Activated T-helper 1 cell treated with anti-CD3 and anti-CD28 coated beads, Interleukin-2, amount 50 U/mL, for 16 hours (primary cell): ENCODE results near the gene ROBO1.

ENCODE experiments used
- DNase-seq, 2 donors: peaks; one replicate each; pipeline ENCODE4 v3.0.0-alpha.2; 2020; ENCODE audit warnings: low read depth in 1 of 2, low spot score in 1 of 2

ROBO1 gene

DNA sequence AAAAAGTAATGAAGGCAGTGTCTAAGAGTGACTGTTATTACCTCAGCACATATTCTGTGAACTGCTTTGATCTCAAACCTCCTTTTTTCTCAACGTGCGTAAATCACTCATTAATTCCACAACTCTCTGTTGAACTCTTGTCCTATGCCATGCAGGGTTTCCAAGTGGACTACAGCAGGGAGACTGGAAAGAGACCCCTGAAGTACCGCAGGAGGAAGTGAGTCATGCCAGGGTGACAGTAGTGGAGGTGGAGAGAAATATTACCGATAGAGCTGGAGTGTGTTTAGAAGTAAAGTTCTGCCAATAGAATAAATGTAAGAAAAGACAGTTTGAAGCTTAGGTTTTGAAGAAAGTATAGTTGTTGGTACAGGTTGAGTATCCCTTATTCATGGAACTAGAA, 908.9 kb downstream of the ROBO1 start:
- DNase-seq: no peak

DNA sequence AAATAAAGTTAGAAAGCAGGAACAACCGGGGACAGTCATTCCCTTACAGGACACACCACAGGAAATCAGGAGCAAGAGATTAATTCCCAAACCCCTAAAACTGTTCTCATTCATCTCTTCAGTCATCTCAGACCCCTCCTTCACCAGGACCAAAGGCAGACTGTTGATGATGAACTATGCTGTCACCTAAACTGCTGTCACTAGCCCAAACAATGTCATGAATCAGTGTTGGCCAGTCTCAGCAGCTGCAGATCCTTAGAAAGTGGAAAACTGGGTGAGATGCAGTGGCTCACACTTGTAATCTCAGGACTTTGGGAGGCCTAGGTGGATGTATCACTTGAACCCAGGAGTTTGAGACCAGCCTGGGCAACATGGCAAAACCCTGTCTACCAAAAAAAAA, 909.6 kb downstream of the ROBO1 start:
- no peak for DNase-seq

DNA sequence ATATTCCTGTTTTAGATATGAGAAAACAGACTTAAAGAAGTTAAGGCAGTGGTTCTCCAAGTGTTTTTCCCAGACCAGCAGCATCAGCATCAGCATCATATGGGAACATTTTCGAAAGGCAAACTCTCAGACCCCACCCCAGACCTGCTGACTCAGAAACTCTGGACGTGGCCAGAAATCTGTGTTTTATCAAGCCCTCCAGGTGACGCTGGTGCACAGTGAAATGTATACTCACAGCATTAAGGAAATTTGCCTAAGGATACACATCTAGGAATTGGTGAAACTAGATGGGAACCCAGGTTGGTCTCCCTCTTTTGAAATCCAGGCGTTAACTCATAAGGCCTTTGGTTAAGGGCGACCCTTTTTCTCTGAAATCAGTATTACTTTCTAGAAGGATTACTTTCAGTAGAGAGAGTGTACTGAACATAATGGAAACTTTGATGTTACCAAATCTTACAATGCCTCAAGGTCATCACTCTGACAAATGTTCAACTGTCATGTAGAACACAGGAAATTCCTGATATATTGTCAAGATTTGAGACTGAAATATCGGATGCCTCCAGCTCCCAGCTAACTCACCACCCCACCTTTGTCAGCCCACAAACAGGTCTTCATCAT, 910.2 kb downstream of the ROBO1 start:
- no peak for DNase-seq

DNA sequence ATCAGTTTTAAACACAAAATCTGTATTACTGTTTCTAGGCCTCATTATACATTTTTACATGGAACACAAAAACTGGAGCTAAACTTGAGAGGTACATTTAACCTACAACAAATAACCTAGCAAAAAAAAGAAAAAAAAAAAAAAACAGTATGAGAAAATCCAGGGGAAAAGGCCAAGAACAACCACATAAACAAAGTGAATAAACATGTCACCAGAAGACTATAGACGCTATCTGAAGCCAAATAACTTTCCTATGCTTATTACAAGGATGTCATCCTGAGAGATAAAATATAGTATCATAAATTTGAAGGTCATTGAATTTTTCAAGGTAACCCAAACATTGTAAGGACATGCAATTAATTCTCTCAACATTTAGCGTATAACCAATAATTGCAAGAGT, 911.6 kb downstream of the ROBO1 start:
- DNase-seq: no peak

DNA sequence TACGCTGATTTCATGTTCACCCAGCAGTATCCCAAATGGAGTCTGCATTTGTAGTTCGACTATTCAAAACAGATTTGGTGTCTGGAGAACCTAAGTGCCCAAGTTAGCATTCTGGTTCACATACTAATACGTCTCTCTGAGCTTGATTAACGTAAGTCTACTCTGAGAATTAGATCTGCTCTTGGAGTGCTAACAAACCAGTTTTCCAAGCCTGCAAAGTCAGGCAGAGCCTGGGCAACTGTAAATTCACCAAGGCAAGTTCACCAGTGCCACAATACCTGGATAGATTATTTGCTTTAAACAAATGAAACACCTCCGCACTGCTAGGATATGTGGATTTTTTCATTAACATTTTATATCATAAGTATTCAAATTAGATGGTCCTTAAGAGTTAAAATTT, 912.6 kb downstream of the ROBO1 start:
- DNase-seq: no peak

DNA sequence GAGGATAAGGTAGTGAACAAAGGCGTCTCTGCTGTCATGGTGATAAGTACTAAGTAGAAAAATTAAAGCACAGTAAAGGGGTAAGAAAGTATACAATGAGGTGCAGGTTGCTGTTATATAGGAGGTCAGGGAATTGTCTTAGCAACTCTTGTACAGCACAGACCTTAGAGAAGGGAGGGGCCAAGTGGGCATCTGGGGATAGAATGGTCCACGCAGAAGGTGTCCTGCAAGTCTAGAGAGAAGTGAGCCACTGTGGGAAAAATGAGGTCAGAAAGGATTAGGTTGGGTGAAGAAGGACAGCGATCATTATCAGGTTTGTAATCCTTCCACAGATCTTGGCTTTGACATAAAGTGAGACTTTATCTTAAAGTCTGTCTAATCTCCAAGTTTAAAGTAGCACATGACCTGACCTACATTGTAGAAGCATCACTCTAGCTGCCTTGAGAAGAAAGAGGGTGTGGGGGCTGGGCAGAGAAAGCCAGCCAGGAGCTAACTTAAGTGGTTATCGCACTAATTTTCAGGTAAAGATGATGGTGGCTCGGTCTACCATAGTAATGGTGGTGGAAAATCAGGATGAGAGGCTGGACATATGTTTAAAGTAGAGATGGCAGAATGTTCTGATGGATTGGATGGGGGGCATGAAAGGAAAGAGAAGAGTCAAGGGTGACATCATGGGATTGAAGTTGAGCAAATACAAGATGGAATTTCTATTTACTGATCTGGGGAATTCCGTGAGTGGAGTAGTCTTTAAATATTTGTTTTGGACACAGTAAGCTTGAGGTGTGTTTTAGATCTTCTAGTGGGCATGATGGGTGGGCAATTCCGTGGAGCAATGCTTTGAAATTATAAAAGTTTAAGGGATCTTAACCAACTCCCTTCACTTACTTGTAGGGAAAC, 919.2 kb downstream of the ROBO1 start:
- DNase-seq: no peak

DNA sequence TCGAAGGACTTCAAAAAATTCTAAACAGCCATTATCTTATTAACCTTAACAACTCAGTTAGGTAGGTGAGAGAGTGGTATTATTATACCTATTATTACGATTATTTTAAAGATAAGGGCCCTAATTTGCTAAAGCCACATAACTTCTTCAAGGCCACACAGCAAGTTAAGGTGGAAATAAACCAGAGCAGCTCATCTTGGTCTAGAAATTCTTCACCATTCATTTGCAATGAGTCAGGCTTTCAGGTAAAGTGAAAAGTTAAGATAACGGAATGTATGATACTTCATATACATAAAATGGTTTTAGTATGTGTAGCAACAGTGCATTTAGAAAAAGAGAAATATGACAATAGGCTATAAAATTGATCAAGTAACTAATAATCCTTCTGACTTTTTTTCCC, 920.2 kb downstream of the ROBO1 start:
- no peak for DNase-seq

DNA sequence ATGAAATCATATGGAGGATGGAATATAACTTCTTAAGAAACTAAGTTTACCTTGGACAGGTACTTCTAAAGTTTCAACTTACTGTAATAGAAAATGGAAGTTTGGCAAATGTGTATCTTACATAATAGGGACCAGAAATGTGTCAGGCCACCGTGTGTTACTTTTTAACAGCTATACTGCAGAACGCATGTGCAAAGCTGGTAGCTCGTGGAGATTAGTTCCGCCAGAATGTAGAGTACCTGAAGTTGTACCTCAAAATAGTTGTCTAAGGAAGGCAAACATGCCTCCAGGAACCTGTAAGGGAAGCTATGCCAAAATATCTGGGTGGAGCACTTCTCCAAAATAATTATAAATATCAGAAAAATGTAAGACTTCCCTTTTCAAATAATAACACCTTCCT, 920.6 kb downstream of the ROBO1 start:
- no peak for DNase-seq

DNA sequence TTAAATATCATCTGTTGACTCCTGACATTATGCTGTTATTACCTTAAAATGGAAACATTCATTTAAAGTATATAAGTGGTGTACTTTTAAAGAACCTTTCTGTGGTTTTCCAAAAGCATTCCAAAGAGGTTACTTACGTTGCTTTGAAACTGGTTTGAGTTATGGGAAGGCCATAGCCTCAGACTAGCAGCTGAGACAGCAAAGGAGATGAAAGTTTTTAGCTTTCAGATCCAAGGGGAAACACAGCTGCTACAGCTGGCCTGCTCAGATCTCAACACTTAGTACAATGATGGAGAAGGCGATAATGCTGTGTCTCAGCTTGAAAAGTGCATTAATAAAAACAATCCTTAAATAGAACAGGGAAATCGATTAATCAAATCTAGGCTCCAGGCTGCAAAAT, 921.1 kb downstream of the ROBO1 start:
- no peak for DNase-seq

DNA sequence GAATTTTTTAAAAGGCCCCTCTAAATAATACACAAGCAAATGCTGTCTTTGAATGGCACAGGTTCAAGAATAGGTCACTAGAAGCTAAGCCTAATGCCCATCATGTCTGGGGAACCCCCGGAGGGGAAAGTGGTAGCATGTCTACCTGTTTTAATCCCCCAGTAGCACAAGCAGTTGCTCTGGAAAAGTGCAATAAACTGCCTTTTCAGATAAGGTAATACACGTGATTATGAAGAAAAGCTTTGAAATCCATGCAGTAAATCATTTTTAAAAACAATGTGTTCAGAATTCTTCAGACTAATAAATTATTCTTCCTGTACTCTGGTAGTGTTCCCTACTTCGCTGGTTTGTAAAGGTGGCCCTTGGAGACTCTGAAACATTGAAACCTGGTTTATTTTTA, 922.2 kb downstream of the ROBO1 start:
- no peak for DNase-seq

DNA sequence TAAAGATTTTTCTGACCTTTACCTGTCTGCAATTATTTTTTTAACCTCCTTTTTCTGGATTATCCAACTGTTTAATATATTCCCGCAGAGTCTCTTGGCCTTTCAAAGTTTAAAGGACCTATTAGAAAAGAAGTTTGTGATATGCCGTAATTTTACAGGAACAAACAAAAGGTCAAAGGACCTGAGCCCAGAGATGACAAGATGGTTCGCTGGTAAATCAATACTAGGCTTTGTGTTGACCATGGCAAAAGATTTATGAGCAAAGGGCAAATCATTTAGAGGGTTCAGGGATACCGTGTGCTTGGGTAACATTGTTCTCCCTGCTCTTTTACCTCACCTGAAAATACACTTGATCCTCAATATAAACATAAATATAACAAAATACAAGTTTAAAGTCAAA, 923.5 kb downstream of the ROBO1 start:
- DNase-seq: no peak

DNA sequence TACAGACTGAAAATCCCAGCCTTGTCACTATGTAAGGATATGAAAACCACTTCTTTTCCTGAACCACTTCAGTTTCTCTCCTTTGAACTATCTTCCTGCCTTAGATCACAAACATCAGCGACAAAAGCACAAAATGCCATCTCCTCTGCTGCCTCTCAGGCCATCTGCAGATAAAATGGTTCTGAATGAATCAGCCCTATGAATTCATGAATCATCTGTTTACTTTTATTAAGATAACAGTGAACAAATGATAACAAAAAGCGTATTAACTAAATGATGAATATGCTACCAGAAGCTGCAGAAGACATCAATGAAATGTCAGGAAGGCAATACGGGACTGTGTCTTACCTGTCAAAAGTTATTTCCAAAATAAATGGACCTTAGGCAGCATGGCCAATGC, 928.1 kb downstream of the ROBO1 start:
- DNase-seq: no peak

DNA sequence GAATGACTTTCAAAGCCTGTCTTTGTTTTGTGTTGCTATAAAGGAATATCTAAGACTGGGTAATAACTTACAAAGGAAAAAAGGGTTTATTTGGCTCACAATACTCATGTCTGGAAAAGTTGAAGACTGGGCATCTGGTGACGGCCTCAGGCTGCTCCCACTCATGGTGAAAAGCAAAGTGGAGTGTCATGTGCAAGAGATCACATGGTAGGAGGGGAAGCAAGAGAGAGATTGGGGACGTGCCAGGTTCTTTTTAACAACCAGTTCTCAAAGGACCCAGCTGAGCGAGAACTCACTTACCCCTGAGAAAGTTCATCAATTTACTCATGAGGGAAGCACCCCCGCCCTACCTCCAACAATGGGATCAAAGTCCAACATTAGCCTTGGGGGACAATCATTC, 929.4 kb downstream of the ROBO1 start:
- no peak for DNase-seq

DNA sequence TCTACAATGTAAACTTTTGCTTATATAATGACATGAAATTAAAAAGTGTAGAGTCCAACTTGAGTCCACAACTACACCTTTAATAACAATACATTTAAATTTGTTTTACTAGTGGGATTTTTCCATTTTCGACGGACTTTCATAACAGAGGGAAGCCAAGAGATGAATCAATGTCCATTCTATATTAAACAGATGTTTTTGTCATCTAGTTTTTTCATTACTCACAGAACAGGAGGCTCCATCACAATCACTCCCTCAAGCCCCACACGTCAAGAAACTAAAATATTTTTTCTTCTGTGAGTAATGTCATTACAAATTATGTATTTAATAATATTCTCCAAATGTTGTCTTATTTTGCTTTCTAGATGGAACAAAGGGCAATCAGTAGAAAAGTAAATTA, 932.9 kb downstream of the ROBO1 start:
- DNase-seq: no peak

DNA sequence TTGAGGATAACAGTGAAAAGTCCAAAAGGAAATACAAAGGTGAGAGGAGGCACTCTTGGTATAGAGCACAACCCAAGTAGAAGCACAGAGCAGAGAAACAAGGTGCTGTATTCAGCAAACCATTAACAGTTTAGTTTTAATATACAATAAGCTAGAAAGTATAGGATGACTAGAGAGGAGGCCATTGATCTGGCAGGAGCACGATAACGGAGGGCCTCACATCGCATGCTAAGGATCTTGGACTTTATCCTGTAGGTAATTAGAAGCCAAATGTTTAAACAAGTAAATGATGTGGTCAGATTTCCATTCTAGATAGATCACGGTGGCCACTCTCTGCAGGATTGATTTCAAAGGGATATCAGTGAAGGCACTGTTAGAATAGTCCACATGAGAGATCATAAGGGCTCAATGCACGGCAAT, 935.0 kb downstream of the ROBO1 start:
- no peak for DNase-seq

DNA sequence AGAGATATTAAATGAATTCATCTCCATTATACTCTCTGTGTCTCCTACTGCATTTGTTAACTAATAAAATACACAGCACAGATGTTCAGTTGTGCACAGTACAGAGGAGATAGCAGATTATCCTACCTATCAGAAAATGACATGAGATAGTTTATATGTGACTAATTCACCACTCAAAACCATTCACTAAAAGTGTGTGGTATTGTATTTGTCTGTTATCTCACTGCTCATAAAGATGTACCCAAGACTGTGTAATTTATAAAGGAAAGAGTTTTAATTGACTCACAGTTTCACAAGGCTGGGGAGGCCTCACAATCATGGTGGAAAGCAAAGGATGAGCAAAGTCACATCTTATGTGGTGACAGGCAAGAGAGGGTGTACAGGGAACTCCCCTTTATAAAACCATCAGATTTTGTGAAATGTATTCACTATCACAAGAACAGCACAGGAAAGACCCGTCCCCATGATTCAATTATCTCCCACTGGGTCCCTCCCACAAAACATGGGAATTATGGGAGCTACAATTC, 936.3 kb downstream of the ROBO1 start:
- DNase-seq: no peak

DNA sequence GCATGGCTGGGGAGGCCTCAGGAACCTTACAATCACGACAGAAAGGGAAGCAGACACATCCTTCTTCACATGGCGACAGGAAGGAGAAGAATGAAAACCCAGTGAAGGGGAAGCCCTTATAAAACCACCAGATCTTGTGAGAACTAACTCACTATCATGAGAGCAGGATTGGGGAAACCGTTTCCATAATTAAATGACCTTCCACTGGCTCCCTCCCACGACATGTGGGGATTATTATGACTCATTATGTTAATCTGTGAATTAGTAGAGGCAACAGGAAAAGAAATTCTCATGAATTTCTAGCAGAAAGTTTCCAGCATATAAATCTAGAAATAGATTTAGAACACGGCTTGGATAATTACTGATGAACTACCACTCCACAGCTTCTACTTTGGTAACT, 937.3 kb downstream of the ROBO1 start:
- DNase-seq: no peak

DNA sequence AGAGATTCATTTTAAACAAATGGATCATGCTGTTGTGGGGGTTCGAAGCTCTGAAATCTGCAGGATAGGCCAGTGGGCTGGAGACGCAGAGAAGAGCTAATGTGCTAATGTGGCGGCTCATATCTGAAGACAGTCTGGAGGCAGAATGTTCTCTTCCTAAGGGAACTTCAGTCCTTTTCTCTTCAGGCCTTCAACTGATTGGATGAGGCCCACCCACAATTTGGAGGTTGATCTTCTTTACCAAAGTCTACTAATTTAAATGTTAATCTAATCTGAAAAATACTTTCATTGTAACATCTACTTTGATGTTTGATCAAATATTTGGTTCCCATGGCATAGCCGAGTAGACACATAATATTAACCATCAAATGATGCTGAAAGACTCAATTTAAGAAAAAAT, 940.2 kb downstream of the ROBO1 start:
- DNase-seq: no peak

DNA sequence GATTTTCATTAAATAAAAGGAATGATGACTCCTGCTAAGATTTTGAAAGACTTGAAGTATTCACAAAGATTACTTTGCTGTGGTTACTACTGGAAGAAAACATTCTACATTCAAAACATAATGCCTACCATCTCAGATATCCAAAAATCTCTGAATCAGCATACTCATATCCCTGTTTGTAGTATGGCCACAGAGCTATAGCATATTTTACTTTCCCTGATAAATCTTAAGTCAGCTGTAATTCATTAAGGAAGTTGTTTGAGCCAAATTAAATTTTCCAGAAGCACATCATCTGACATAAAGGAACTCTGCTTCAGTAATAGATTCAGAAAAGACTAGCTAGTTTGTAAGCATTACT, 942.0 kb downstream of the ROBO1 start:
- no peak for DNase-seq

DNA sequence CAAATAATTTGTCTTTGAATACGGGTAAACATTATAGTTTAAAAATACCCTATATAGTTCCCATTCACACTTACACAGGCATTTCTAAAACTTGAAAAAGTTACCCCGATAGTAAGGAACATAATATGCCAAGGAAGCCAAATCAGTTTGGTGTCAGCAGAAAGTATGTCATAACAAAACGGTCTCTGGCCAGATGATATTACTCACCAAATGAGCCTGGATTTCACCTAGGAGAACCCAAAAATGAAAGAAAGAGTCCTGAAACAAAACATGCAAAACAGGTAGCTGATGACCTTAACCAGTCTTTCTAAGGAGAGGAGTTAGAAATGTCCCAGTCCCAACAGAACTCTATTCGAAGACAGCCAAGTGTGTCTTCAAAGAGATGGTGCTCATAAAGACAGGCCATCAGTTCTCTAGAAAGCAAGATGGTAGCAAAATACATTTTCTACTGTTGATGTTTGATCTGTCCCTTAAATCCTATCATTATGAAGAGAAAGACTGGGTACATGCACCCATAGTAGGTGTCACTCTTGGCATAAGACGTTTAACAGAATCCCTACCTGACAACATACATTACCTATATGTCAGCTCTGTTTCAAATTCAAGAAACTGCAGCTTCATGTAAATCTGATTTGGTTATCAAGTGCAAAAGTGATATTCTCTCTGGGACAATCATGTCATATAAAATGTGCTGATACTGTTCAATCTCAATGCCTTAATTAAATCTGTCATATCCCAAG, 942.5 kb downstream of the ROBO1 start:
- no peak for DNase-seq

DNA sequence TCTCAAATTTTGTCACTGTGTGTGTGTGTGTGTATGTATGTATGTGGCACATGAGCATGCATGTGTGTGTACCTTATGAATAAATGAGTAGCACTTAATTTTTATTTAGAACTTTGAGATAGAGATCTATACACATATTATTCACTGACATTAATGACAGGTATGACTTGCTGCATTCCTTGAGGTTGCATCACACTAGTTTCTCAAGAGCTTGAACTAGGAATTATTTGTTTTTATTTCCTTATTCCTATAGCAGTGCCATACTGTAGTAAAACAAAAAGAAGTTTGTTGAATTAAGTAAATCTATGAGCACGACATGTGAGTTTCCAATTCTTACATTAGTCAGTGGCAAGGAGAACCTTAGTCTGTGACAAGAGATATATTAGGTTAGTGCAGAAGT, 943.9 kb downstream of the ROBO1 start:
- no peak for DNase-seq

DNA sequence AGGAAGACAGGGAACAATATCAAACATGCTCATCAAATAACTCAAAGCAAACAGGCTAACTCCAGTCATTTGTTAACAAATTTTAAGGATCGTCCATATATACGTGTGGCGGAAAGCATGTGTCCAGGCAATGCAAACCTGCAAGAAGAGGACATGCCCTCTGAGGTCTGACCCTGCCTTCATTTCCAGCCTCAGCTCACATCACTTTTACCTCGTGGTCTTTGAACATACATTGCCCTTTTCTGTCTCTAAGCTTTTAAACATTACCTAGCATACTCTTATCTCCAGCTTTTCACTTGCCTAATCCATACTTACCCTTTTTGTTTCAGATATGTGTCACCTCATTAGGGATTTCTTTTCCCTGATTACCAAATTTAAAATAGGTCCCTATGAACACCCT, 944.4 kb downstream of the ROBO1 start:
- DNase-seq: no peak
